ENCODE results near the gene ZFY. TPM values are rescaled to one million over a fixed set of nuclear protein-coding genes. Genes with fewer than 3 reads are reported as not detected.
A peak's percentile ranks its signal among the peaks of the same experiment; 100 is the strongest.
"Not testable (repeated sequence)": the region's sequence is repeated elsewhere in the genome, so short reads cannot be mapped to it uniquely, and the experiment has no call there.

Gene ZFY
- total RNA-seq, 1 donor from 2014 or later: 17.6 TPM

DNA sequence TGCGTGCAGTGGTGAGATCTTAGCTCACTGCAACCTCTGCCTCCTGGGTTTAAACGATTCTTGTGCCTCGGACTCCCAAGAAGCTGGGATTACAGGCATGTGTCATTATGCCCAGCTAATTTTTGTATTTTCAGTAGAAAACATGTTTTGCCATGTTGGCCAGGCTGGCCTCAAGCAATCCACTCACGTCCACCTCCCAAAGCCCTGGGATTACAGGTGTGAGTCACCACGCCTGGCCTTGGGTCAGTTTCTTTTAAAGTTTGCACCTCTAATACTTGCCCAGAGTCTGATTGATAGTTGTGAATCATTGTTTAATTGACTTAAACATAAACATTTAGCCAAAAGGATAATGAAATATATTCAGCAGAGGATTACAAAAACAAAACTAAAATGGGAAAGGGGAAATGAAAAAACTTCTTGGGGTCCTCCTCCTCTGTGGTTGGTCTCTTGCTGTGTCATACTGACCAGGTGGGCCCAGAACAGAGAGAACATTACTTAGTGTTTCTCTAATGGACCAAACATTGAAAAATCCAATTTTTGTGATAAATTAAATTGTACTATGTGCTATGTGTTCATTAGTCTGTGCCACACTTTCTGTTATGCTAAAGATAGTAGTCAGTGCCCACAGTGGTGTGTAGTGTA is 38.0 kb downstream of the ZFY start:
- no peak for DNase-seq (ENCODE audit: low spot score)

GRCh38 chrY:2979283-2979682 is 44.1 kb downstream of the ZFY start:
- no peak for DNase-seq (ENCODE audit: low spot score)

DNA sequence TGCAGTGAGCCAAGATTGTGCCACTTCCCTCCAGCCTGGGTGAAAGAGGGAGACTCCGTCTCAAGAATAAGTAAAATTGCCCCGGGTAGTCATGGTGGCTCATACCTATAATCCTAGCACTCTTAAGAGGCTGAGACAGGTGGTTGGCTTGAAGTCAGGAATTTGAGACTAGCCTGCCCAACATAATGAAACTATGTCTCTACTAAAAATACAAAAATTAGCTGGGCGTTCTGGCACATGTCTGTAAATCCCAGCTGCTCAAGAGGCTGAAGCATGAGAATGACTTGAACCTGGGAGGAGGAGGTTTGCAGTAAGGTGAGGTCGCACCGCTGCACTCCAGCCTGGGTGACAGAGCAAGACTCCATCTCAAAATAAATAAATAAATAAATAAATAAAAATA is 49.3 kb downstream of the ZFY start:
- DNase-seq (ENCODE audit: low spot score): no peak

DNA sequence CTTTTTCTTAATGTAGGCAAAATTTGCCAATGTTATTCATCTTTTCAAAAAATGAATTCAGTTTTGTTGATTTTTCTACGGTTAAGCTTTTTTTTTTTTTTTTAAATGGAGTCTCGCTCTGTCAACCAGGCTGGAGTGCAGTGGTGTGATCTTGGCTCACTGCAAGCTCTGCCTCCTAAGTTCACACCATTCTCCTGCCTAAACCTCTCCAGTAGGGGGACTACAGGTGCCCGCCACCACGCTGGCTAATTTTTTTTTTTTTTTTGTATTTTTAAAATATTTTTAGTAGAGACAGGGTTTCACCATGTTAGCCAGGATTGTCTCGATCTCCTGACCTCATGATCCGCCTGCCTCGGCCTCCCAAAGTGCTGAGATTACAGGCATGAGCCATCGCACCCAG is 52.0 kb downstream of the ZFY start:
- DNase-seq (ENCODE audit: low spot score): not testable (repeated sequence)

GRCh38 chrY:2997369-2997768 is 62.2 kb downstream of the ZFY start:
- not testable (repeated sequence) for DNase-seq (ENCODE audit: low spot score)

DNA sequence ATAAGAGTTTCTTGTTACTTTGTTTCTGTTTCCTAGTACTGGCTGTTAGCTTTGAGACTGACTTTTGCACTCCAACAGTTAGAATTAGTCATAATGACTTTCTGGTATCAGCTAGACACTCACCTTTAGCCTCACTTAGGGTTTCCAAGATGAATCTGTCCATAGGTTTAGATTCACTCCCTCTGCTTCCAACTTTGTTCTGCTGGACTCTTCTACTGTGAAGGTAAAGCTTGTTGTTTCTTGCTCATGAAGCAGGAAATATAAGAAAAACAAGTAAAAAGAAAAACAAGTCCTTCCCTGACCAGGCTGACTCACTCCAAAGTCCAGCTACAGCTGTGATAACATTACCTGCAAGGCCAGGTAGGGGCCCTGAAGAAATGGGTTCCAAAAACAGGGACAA is 67.0 kb downstream of the ZFY start:
- DNase-seq (ENCODE audit: low spot score): no peak

DNA sequence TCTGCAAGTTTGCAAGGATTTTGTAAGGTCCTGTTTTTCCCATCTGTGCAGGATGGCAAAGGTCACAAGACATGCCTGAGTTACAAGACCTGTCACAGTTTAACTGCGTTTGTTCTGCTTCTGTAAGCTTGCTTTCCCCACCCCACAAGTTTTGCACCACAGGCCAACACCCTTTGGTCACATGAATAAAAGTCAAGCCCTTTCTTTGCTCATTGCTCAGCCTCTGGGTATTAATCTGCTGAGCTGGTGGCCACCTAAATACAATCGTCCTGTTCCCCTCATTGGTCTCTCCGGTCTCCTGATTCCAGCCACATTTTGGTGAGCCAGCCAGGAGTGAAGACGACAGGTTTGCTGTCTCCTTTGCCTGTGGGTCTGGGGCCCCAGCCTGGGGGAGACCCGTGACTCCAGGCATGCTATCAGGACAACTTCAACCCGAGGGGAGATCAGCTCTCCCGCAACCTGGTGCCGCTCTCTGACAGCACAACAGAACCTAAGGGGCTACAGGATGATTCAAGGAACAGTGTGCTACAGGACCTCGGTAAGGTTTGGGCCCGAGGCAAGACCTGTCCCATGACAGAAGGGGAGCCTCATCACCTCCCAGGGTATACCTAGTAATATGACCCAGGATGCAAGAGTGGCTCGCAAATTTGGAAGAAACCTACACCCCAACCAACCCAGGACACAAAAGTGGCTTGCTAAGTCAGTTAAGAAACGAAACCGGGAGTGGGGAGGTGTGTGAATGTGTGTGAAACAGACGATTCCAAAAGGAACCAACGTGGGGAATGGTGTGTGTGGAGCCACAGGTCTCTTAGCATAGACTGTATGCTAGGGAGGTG is 67.7 kb downstream of the ZFY start:
- no peak for DNase-seq (ENCODE audit: low spot score)

- no peak for DNase-seq (ENCODE audit: low spot score)
Measured at GRCh38 chrY:3003516-3003830, 68.3 kb downstream of the ZFY start.

DNA sequence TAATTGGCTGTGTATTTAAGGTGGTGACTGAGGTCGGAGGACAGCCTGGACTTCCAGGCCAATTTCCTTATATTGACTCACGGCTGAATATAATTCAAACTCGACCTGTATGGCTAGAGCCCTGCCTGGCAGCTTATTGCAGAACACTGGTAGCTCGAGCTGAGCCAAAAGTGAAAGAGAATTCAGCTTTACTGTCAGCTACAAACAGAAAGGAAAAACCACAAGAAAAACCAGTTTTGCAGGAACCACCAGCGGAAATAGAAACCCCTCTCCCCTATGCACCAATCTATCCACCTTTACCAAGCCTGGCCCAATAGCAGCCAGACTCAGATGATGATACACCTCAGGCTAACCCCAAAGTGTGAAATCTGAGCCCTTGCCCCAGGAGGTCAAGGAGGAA is 68.7 kb downstream of the ZFY start:
- DNase-seq (ENCODE audit: low spot score): peak; percentile 48

- DNase-seq (ENCODE audit: low spot score): not testable (repeated sequence)
Measured at GRCh38 chrY:3006031-3006430, 70.8 kb downstream of the ZFY start.

- DNase-seq (ENCODE audit: low spot score): no peak
Measured at GRCh38 chrY:3007967-3008366, 72.8 kb downstream of the ZFY start.

DNA sequence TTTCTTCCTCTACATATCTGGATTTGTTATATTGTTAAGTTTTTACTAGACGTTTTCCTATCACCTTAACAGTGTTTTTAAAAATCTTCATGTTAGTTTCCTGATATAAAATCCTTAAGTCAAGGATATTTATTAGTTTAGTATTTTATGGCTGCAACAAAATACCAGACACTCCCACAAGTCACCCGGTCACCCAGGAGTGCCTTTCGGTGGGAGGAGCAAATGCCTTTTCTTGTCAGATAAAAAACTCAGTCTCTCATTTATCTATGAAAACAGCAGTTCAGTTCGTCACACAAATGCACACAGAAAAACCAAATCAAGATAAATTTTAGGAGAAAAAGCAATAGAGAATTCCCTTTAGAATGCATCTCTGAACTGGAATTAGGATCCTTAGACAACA is 77.0 kb downstream of the ZFY start:
- DNase-seq (ENCODE audit: low spot score): no peak

- DNase-seq (ENCODE audit: low spot score): no peak
Measured at GRCh38 chrY:3016594-3016993, 81.4 kb downstream of the ZFY start.

DNA sequence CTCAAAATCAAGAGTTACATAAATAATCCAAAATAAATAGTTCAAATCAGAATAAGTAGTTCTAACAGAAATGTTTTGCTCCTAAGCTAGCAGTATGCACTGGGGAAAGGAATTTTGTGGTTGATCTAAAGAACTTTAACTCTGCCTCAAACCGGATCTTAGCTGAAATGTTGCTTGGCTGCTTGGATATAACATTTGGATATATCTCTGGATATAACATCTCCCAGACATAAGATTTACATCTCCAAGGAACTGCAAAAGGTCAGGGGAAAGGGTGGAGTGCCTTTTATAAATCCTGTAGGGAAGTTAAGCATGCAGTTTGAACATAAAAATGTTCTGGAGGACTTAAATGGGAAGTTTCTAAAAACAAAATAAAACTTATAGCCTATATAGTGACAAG is 83.4 kb downstream of the ZFY start:
- DNase-seq (ENCODE audit: low spot score): peak; percentile 85

DNA sequence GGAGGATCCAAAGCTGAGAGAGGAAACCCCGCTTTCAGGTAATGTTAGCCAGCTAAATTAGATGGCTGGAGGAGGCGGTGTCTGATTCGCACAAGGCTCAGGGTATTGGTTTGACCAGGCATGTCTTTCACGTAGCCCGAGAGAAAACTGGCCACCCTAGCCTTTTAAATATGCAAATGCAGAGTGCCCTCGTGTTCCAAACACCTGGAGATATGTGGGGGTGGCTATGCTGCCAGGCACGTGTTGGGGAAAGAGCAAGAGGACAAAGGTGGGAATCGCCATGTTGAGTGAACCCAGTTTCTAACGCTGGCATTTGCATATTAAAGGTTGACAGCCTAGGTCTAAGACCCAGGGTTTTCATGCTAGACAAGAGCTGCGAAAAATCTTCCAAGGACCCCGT is 84.4 kb downstream of the ZFY start:
- DNase-seq (ENCODE audit: low spot score): no peak

GRCh38 chrY:3021176-3021575 is 86.0 kb downstream of the ZFY start:
- no peak for DNase-seq (ENCODE audit: low spot score)

DNA sequence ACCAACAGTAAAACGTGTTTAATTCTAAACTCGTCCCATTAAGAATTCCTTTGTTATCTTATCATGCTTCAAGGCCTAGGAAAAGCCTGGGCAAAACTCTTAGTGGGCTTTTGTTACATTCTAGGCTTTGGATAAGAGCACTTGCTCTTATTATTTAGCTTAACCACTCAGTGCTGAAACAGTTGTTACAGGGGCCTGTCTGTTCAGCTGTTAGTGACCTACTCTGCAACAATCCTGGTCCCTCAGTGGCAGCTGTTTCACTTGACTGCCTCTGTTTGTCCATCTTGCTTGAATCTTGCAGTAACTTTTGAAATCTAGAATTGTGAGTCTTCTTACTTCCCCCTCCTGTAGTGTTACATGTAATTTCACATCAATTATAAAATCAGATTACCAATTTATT is 88.4 kb downstream of the ZFY start:
- DNase-seq (ENCODE audit: low spot score): no peak

- DNase-seq (ENCODE audit: low spot score): no peak
Measured at GRCh38 chrY:3025357-3025756, 90.2 kb downstream of the ZFY start.

Other genes starting within 250 kb of the ZFY start
- gene SRY, start 147.7 kb upstream of the ZFY start, total RNA-seq (ENCODE audit: insufficient read depth, low replicate concordance): not detected
- gene RPS4Y1, start 93.8 kb upstream of the ZFY start, total RNA-seq (ENCODE audit: insufficient read depth, low replicate concordance): 338 TPM

Measured in umbilical cord (tissue), 2 donors.